DND-41 (cell line): ENCODE measurements around the gene CPED1.

Experiments
- ATAC-seq: fragments of 200-7000 bp; cut with Tn5 transposase; 3 replicates; pipeline ENCODE4 v1.9.1; 2021; ENCODE audit warnings: low read depth; ENCODE audit not compliant: insufficient read depth
- DNase-seq: peaks from one replicate; pipeline ENCODE4 v3.0.0-alpha.2; 2020
- H2AFZ ChIP-seq: 2 replicates; pipeline ENCODE4 v1.6.0; 2012; ENCODE audit warnings: low read depth, low read length
- H3K27ac ChIP-seq: 2 replicates; pipeline ENCODE4 v1.5.1; 2012; ENCODE audit warnings: low read length, inconsistent platforms
- H3K27me3 ChIP-seq: fragments of 200-600 bp; sonication (generic); 2 replicates; pipeline ENCODE4 v1.6.0; 2012; ENCODE audit warnings: low read length, mild to moderate bottlenecking, inconsistent platforms; ENCODE audit not compliant: insufficient read depth, poor library complexity
- H3K36me3 ChIP-seq: 2 replicates; pipeline ENCODE4 v1.5.1; 2012; ENCODE audit warnings: low read length, inconsistent platforms; ENCODE audit not compliant: insufficient read depth
- H3K4me1 ChIP-seq: 2 replicates; pipeline ENCODE4 v1.5.1; 2012; ENCODE audit warnings: mild to moderate bottlenecking, low read length; ENCODE audit not compliant: insufficient read depth
- H3K4me2 ChIP-seq: 2 replicates; pipeline ENCODE4 v1.6.0; 2012; ENCODE audit warnings: mild to moderate bottlenecking, moderate library complexity, low read length, inconsistent platforms; ENCODE audit not compliant: insufficient read depth
- H3K4me3 ChIP-seq, 2 experiments: fragments of 200-600 bp in 1 of 2; shearing (Covaris generic) in 1 of 2; 2 replicates each; pipeline ENCODE4 v1.5.1; 2012 to 2016; ENCODE audit warnings: inconsistent platforms in 2 of 2, low read length in 2 of 2, mild to moderate bottlenecking in 2 of 2, low read depth in 1 of 2, moderate library complexity in 1 of 2
- H3K79me2 ChIP-seq: 2 replicates; pipeline ENCODE4 v1.6.0; 2012; ENCODE audit warnings: low read length, inconsistent platforms; ENCODE audit not compliant: insufficient read depth
- H3K9ac ChIP-seq: 2 replicates; pipeline ENCODE4 v1.6.0; 2012; ENCODE audit warnings: low read depth, mild to moderate bottlenecking, inconsistent platforms, low read length, moderate library complexity
- H3K9me3 ChIP-seq: 2 replicates; pipeline ENCODE4 v1.5.1; 2012; ENCODE audit warnings: low read length, moderate library complexity, mild to moderate bottlenecking, inconsistent platforms; ENCODE audit not compliant: insufficient read depth, severe bottlenecking
- H4K20me1 ChIP-seq: 2 replicates; pipeline ENCODE4 v1.6.0; 2012; ENCODE audit warnings: low read length; ENCODE audit not compliant: insufficient read depth
- EZH2 ChIP-seq: IDR thresholded peaks from 3 replicates; pipeline ENCODE4 v1.6.1; 2012; ENCODE audit warnings: borderline replicate concordance, low read depth, mild to moderate bottlenecking, moderate library complexity, low read length, inconsistent platforms; ENCODE audit not compliant: severe bottlenecking
- TF ChIP-seq, protein P1 (sequence below): IDR thresholded peaks from 2 replicates; pipeline ENCODE4 v1.5.1; 2012; ENCODE audit warnings: borderline replicate concordance, low read length, moderate library complexity, mild to moderate bottlenecking; ENCODE audit not compliant: poor library complexity, severe bottlenecking; ENCODE audit errors: extremely low read depth

CPED1 gene

DNA sequence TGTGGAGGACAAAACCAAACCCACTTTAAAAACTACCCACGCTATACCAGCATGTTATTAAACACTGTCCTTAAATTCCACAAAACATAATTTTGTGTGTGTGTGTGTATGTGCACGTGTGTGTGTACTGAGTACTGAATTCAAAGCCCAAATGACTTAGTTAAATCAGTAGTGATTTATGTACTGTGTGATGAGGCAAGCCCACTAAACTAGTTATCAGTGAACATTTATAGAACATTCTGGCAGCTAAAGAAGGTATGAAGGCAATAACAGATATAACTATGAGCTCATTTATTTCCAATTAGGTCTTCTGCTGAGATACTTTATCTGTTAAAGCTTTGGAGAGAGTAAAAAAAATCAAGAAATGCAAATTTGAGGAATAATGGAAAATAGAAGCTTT, 115.1 kb downstream of the CPED1 start:
- no peak for ATAC-seq
- no peak overlapping the region for H3K4me2 ChIP-seq

DNA sequence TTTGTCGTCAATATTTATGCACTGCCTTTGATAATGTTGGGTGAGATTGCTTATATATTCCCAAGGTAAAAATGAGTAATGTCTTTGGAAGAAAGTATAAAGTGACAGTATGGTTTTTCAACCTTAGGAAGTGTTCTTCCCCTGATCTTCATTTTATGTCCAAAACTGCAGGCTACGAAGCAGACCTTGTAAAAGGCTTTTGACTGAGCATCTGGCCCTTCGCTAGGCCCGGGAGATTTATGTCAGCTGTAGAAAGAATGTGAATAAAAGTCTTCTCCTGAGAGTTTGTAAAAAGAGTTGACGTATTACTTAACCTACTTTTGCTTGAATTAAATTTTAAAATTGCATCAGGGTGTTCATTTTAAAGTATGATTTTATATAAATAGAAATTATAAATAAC, 116.8 kb downstream of the CPED1 start:
- Histone ChIP-seq H3K9me3 (no peaks in the 10 kb centered on the region), H4K20me1 (no peaks in the 10 kb centered on the region), H3K27ac (no peak overlapping the region), H3K27me3 (no peaks in the 10 kb centered on the region), H3K9ac (no peak overlapping the region), H3K4me2 (no peak overlapping the region), H3K4me1 (no peaks in the 10 kb centered on the region), H3K36me3 (no peaks in the 10 kb centered on the region), H2AFZ (no peak overlapping the region), H3K79me2 (no peaks in the 10 kb centered on the region), H3K4me3 (no peak overlapping the region)
- no peak for DNase-seq
- no peak for ATAC-seq
- TF ChIP-seq, protein P1, sequence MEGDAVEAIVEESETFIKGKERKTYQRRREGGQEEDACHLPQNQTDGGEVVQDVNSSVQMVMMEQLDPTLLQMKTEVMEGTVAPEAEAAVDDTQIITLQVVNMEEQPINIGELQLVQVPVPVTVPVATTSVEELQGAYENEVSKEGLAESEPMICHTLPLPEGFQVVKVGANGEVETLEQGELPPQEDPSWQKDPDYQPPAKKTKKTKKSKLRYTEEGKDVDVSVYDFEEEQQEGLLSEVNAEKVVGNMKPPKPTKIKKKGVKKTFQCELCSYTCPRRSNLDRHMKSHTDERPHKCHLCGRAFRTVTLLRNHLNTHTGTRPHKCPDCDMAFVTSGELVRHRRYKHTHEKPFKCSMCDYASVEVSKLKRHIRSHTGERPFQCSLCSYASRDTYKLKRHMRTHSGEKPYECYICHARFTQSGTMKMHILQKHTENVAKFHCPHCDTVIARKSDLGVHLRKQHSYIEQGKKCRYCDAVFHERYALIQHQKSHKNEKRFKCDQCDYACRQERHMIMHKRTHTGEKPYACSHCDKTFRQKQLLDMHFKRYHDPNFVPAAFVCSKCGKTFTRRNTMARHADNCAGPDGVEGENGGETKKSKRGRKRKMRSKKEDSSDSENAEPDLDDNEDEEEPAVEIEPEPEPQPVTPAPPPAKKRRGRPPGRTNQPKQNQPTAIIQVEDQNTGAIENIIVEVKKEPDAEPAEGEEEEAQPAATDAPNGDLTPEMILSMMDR = no peak
- TF ChIP-seq EZH2 = no peak

More for the DNA sequence above, 115.1 kb downstream of the CPED1 start:
- no peaks in the 10 kb centered on the region for H3K27me3 ChIP-seq
- no peak overlapping the region for H3K27ac ChIP-seq
- H3K9ac ChIP-seq = no peak overlapping the region
- no peaks in the 10 kb centered on the region for H3K79me2 ChIP-seq
- TF ChIP-seq, protein P1 = no peak
- no peak for TF ChIP-seq EZH2
- DNase-seq = no peak
- H3K4me3 ChIP-seq = no peak overlapping the region
- no peaks in the 10 kb centered on the region for H3K9me3 ChIP-seq
- no peaks in the 10 kb centered on the region for H4K20me1 ChIP-seq
- H2AFZ ChIP-seq = no peak overlapping the region
- H3K4me1 ChIP-seq = no peaks in the 10 kb centered on the region
- no peaks in the 10 kb centered on the region for H3K36me3 ChIP-seq

DNA sequence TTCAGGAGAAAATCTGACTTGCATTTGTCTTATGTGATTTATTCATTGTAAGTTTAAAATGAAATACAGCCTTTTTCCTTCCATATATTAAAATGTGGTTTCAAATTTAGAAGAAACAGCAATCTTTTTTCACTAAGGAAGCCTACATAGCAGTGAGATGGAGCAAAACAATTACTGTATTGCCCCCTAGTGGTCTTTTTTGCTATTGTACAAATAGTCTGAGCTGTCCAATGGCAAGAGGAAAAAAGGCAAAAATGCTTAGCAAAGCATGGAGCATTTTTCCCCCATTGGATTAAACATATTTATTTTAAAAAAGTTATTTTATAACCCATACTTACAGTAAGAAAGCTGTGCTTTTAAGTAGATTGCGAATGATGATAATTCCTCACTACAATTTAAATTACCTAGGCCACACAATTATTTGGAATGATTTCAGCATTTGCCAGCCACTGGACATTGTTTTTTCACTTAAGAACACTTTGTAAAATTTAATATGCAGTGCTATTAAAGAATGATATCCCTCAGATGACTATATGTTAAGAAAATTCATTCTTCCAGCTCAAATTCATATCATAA, 119.5 kb downstream of the CPED1 start:
- H3K4me2 ChIP-seq = no peak overlapping the region
- H3K27me3 ChIP-seq = no peaks in the 10 kb centered on the region
- H3K79me2 ChIP-seq = no peaks in the 10 kb centered on the region
- no peak overlapping the region for H3K9ac ChIP-seq
- peak; percentile 96 for ATAC-seq
- no peaks in the 10 kb centered on the region for H3K9me3 ChIP-seq
- no peak overlapping the region for H3K4me3 ChIP-seq
- TF ChIP-seq, protein P1 = peak; percentile 79
- TF ChIP-seq EZH2 = no peak
- no peak for DNase-seq
- no peaks in the 10 kb centered on the region for H3K4me1 ChIP-seq
- H4K20me1 ChIP-seq = no peaks in the 10 kb centered on the region
- H3K27ac ChIP-seq = no peak overlapping the region
- no peak overlapping the region for H2AFZ ChIP-seq
- H3K36me3 ChIP-seq = no peaks in the 10 kb centered on the region

DNA sequence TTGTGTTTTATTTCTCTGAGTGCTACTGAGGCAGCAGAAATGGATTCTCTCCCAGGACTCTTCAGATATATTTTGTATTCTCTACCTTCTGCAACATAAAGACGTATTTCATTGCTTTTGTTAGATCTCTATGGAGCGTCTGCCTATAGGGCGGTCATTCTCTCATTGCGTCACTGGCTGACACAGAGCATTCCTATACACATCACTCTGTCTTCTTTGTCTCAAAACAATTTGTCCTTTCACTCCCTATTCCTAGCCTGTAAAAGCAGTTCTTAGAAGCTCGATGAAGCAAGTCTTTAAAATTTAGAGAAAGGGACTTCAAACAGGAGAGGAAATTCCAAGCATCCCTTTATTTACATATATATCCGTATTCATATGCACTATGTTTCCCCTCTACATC, 120.6 kb downstream of the CPED1 start:
- Histone ChIP-seq H3K36me3 (no peaks in the 10 kb centered on the region), H3K9me3 (no peaks in the 10 kb centered on the region), H3K79me2 (no peaks in the 10 kb centered on the region), H3K4me3 (no peak overlapping the region), H3K4me1 (no peaks in the 10 kb centered on the region), H3K4me2 (no peak overlapping the region), H4K20me1 (no peaks in the 10 kb centered on the region), H3K27me3 (no peaks in the 10 kb centered on the region), H3K9ac (no peak overlapping the region), H3K27ac (no peak overlapping the region), H2AFZ (no peak overlapping the region)
- TF ChIP-seq, protein P1 = no peak
- no peak for TF ChIP-seq EZH2
- DNase-seq (no peak), ATAC-seq (no peak)
